ENCODE results near the gene ZNRD2.

DNA sequence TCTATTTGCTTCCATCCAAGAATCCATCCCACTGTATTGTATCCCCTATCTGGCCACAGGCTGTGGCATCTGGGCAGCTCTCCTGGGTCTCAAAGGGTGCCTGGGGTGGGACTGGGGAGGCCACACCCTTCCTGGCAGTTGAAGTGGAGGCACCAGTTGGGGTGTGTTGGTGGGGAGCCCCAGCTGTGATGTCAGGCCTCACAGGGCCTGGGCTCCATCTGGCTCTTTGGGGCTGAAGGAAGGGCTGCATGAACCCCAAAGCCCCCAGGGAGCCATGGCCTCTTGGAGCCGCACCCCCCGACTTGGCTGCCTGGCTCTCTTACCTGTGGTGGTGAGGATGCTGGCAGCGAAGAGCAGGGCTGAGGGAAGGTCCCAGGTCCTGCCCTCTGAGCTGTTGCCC, 24.9 kb downstream of the ZNRD2 start:
- TF ChIP-seq, protein P1, sequence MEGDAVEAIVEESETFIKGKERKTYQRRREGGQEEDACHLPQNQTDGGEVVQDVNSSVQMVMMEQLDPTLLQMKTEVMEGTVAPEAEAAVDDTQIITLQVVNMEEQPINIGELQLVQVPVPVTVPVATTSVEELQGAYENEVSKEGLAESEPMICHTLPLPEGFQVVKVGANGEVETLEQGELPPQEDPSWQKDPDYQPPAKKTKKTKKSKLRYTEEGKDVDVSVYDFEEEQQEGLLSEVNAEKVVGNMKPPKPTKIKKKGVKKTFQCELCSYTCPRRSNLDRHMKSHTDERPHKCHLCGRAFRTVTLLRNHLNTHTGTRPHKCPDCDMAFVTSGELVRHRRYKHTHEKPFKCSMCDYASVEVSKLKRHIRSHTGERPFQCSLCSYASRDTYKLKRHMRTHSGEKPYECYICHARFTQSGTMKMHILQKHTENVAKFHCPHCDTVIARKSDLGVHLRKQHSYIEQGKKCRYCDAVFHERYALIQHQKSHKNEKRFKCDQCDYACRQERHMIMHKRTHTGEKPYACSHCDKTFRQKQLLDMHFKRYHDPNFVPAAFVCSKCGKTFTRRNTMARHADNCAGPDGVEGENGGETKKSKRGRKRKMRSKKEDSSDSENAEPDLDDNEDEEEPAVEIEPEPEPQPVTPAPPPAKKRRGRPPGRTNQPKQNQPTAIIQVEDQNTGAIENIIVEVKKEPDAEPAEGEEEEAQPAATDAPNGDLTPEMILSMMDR (IDR thresholded peaks at IDR 0.05 in 2 of 3, conservative IDR thresholded peaks at IDR 0.05 in 1 of 3; ENCODE audit: control insufficient read depth in 2 of 3, extremely low read depth in 1 of 3, insufficient read depth in 1 of 3, low read depth in 3 of 3, low read length in 3 of 3): no peak
- TF ChIP-seq FOXM1 (IDR thresholded peaks at IDR 0.05; ENCODE audit: low read depth, low read length) (no peak), GABPA (IDR thresholded peaks at IDR 0.05; ENCODE audit: low read depth) (no peak), SUZ12 (IDR thresholded peaks at IDR 0.05; ENCODE audit: unreplicated experiment) (no peak), YY1 (IDR thresholded peaks at IDR 0.05; ENCODE audit: low read depth, low read length) (no peak), SMARCA5 (IDR thresholded peaks at IDR 0.05) (no peak)
